HEK293 (cell line): Measurements from ENCODE around the gene HSD3B1.

Source experiments
- CTCF ChIP-seq: fragments of 450-650 bp; formaldehyde crosslinking; IDR thresholded peaks from 2 replicates; pipeline ENCODE4 v1.5.1; 2016; ENCODE audit warnings: missing biosample characterization, missing genetic modification characterization
- GLIS2 ChIP-seq: fragments of 450-650 bp; formaldehyde crosslinking; IDR thresholded peaks from 2 replicates; pipeline ENCODE4 v1.5.1; 2016; ENCODE audit warnings: missing biosample characterization, missing genetic modification characterization
- PBX3 ChIP-seq: sonication (generic); formaldehyde crosslinking; IDR thresholded peaks from 2 replicates; pipeline ENCODE4 v1.8.1; 2022; ENCODE audit warnings: mild to moderate bottlenecking, moderate library complexity, missing genetic modification reagents
- ZNF138 ChIP-seq: fragments of 450-650 bp; formaldehyde crosslinking; IDR thresholded peaks from 2 replicates; pipeline ENCODE4 v1.5.1; 2016; ENCODE audit warnings: missing biosample characterization, missing genetic modification characterization, borderline replicate concordance
- ZNF391 ChIP-seq: fragments of 450-650 bp; formaldehyde crosslinking; IDR thresholded peaks from 2 replicates; pipeline ENCODE4 v1.5.1; 2016; ENCODE audit warnings: low read depth, missing biosample characterization, missing genetic modification characterization, borderline replicate concordance

GRCh38 chr1:119481951-119482350, 25.1 kb upstream of the HSD3B1 start:
- TF ChIP-seq ZNF138 (no peak), CTCF (tag by site-specific recombination) (no peak), PBX3 (CRISPR knock-in tag) (no peak), ZNF391 (tag by site-specific recombination) (no peak), GLIS2 (tag by site-specific recombination) (no peak)
